Activated CD8-positive, alpha-beta memory T cell treated with anti-CD3 and anti-CD28 coated beads, Interleukin-2, amount 10 ng/mL, durations not matched to agents 7 days and 5 days (primary cell): Measurements from ENCODE around the gene MSH6. TPM values are rescaled to one million over a fixed set of nuclear protein-coding genes. Genes with fewer than 3 reads are reported as not detected.

ENCODE experiments used
- ATAC-seq: fragments of 150-1000 bp; cut with Tn5 transposase; one replicate; pipeline ENCODE4 v1.10.0; 2021; ENCODE audit warnings: moderate library complexity
- CTCF ChIA-PET: fragments of 350-600 bp; sonication (Branson Sonifier 250); formaldehyde crosslinking; loops from one replicate; lab custom pipeline; 2021; ENCODE audit warnings: antibody characterized with exemption; lab: Charles Lee
- DNase-seq: peaks from one replicate; pipeline ENCODE4 v3.0.0-alpha.2; 2020
- H3K27ac Mint-ChIP-seq: one replicate; pipeline ENCODE4 v1.8.0; 2021; ENCODE audit warnings: mild to moderate bottlenecking, mixed read lengths
- H3K27me3 Mint-ChIP-seq: one replicate; pipeline ENCODE4 v1.8.0; 2021; ENCODE audit warnings: mixed read lengths
- H3K36me3 Mint-ChIP-seq: one replicate; pipeline ENCODE4 v1.8.0; 2021; ENCODE audit warnings: mild to moderate bottlenecking, mixed read lengths
- H3K4me1 Mint-ChIP-seq: one replicate; pipeline ENCODE4 v1.8.0; 2021; ENCODE audit warnings: mixed read lengths
- H3K4me3 Mint-ChIP-seq: one replicate; pipeline ENCODE4 v1.8.0; 2021; ENCODE audit warnings: mild to moderate bottlenecking, moderate library complexity, mixed read lengths
- H3K9me3 Mint-ChIP-seq: one replicate; pipeline ENCODE4 v1.8.0; 2022; ENCODE audit warnings: low read depth, mixed read lengths
- total RNA-seq, 2 experiments: library from RNA; stranded (reverse); gene quantifications; one replicate each; pipeline ENCODE4 v1.2.3, GENCODE V29; 2021

The MSH6 gene
- 100 to 1,000 TPM in 1 of 2 experiments, 10 to 100 TPM in 1; 93.8 to 103 TPM for total RNA-seq

DNA sequence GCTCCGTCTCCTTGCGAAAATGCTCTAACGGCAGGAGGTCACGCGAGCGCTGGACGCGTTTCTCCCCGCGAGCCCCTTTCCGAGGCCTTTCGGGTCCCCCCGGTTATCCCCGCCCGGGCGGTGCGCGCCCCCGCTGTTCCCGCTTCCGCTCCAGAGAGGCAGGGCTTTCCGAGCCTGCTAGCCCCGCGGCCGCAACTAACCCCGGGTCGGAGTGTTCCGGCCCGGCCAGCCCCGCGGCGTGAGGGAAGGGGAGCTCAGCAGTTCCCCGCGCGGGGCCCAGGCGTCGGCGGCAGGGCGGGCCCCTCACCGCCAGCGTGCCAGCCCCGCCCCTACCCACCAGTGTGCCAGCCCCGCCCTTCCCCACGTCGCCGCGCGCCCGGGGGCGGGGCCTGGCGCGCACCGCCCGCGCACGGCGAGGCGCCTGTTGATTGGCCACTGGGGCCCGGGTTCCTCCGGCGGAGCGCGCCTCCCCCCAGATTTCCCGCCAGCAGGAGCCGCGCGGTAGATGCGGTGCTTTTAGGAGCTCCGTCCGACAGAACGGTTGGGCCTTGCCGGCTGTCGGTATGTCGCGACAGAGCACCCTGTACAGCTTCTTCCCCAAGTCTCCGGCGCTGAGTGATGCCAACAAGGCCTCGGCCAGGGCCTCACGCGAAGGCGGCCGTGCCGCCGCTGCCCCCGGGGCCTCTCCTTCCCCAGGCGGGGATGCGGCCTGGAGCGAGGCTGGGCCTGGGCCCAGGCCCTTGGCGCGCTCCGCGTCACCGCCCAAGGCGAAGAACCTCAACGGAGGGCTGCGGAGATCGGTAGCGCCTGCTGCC, at the start of gene MSH6:
TSS of gene MSH6 (plus strand) at position 475 of the 815 bp plus-strand sequence. CDS start at position 564, 89 bp downstream.
- ATAC-seq, result peak; percentile 92
- Mint-ChIP-seq H3K27me3 (no peaks in the 10 kb centered on the region), H3K4me1 (peaks cover 26% of the 10 kb centered on the region), H3K9me3 (no peaks in the 10 kb centered on the region), H3K27ac (peak within 1 kb of the TSS; percentile 87), H3K36me3 (peaks cover 11% of the 10 kb centered on the region), H3K4me3 (peak within 1 kb of the TSS; percentile 85)
- peak; percentile 89 for DNase-seq
- CTCF ChIA-PET, result interaction anchor here (0.6 to 2.3 kb wide), 6 partner anchors 11 to 505 kb away, joined by 3 to 15 read pairs (median 4); no protein-coding TSS in a partner anchor

DNA sequence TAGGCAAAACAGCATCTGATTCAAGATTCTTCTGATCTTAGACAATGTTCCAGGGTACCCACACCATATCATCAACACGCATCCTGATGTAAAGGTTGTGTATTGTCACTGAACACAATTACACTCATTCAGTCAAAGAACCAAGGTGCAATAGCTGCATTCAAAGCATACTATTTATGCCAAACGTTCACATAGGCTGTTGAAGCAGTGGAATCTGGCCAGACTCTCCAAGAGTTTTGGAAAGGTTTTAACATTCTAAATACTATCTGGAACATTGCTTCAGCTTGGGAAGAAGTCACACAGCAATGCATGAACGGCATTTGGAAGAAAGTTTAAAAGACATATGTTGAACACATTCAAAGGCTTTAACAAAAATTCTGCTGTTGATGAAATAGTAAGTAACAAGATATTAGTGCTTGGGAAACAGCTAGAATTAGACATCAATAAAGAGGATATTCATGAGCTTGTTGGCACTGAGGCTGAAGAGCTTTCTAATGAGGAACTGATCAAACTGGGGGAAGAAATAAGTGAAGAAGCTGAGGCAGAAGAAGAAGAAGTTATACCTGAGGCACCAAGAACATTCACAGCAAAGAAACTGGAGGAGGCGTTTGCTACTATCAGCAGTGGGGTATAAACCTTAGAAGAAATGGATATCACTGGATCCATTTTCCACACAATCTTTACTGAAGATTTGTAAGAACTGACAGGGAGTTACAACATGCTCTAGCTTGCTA, 47.6 kb upstream of the MSH6 start:
- CTCF ChIA-PET, result no interaction called here
- Mint-ChIP-seq H3K4me3 (no peak overlapping the region), H3K4me1 (no peaks in the 10 kb centered on the region), H3K36me3 (no peaks in the 10 kb centered on the region), H3K27ac (no peak overlapping the region), H3K27me3 (peaks cover 9% of the 10 kb centered on the region), H3K9me3 (no peaks in the 10 kb centered on the region)
- DNase-seq (no peak), ATAC-seq (no peak)

DNA sequence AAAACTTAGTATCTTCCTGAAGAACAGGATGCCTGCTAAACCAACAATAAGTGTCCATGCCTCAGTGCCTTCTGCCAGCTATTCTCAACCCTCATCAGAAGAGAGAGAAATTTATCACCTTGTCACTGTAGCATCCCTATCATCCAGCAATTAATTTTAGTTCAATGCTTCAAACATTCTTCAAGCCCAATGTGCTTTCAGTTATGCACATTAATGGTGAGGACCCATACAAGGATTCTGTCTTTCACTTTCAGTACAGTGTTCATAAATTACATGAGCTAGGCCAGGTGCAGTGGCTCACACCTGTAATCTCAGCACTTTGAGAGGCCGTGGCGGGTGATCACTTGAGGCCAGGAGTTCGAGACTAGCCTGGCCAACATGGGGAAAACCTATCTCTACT, 47.0 kb upstream of the MSH6 start:
- DNase-seq, result no peak
- Mint-ChIP-seq H3K27ac (no peak overlapping the region), H3K4me3 (no peak overlapping the region), H3K36me3 (no peaks in the 10 kb centered on the region), H3K4me1 (no peaks in the 10 kb centered on the region), H3K27me3 (peaks cover 9% of the 10 kb centered on the region), H3K9me3 (no peaks in the 10 kb centered on the region)
- no peak for ATAC-seq
- CTCF ChIA-PET, result no interaction called here

DNA sequence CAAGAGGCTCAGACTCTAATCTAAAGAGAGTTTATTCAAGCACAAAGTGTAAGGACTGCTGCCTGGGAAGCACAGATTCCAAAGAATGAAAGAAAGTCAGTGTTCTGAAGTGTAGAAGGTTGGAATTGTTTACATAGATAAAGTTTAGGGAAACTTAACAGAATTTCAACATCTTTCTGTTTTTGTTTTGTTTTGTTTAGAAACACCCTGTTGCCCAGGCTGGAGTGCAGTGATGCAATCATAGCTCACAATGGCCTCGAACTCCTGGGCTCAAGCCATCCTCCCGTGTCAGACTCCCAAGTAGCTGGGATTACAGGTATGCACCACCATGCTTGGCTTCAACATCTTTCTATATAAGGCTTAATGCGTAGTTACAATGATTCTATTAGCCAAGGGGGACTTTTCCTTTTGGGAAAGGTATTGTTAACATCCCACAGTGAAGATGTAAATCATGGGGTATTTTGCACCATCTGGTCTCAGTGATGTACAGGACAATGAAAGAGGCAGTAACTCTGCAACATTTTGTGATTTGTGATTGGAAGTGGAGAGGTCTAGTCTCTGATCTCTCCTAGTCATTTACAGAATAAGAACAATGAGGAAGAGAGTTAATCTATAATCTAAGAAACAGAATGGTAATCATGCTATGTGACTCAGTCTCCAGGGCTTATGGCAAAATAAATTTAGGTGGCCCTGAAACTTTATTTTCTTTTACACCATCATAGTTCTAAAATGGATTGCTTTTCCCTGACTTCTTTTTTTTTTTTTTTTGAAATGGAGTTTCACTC, 45.6 kb upstream of the MSH6 start:
- CTCF ChIA-PET, result no interaction called here
- Mint-ChIP-seq H3K27ac (no peak overlapping the region), H3K4me3 (no peak overlapping the region), H3K36me3 (no peaks in the 10 kb centered on the region), H3K27me3 (peaks cover 9% of the 10 kb centered on the region), H3K9me3 (no peaks in the 10 kb centered on the region), H3K4me1 (peaks cover 9% of the 10 kb centered on the region)
- ATAC-seq (no peak), DNase-seq (no peak)

GRCh38 chr2:47738331-47738730, 44.6 kb upstream of the MSH6 start:
- no peaks in the 10 kb centered on the region for H3K36me3 Mint-ChIP-seq
- peaks cover 10% of the 10 kb centered on the region for H3K4me1 Mint-ChIP-seq
- CTCF ChIA-PET, result interaction anchor here (1.7 kb wide), 1 partner anchor 29 kb away, joined by 4 read pairs; no protein-coding TSS in a partner anchor
- no peak overlapping the region for H3K4me3 Mint-ChIP-seq
- ATAC-seq, result no peak
- no peaks in the 10 kb centered on the region for H3K9me3 Mint-ChIP-seq
- H3K27ac Mint-ChIP-seq, result no peak overlapping the region
- peaks cover 9% of the 10 kb centered on the region for H3K27me3 Mint-ChIP-seq
- DNase-seq, result no peak

DNA sequence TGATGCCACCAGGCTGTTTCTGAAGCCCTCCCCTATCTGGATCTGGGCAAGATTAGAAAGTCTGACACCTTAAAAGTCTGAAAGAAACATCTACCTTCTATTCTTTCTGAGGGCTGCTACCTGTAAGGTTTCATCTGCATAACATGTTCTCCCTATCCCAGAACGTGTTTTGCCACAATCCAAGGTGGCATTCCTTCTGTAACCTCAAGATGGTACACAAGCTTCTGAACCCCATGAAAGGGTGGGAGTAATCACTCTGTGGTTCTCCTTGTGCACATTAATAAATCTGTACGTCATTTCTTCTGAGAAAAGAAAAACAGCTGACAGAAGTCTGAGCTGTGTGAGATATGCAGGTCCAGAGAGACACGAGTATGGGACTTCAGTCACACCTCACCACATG, 41.8 kb upstream of the MSH6 start:
- H3K4me3 Mint-ChIP-seq, result no peak overlapping the region
- CTCF ChIA-PET, result interaction anchor here (1.2 kb wide), 1 partner anchor 27 kb away, joined by 4 read pairs; no protein-coding TSS in a partner anchor
- H3K4me1 Mint-ChIP-seq, result peaks cover 20% of the 10 kb centered on the region
- no peaks in the 10 kb centered on the region for H3K9me3 Mint-ChIP-seq
- H3K27me3 Mint-ChIP-seq, result peaks cover 6% of the 10 kb centered on the region
- DNase-seq (no peak), ATAC-seq (no peak)
- H3K27ac Mint-ChIP-seq, result no peak overlapping the region
- H3K36me3 Mint-ChIP-seq, result peaks cover 2% of the 10 kb centered on the region

DNA sequence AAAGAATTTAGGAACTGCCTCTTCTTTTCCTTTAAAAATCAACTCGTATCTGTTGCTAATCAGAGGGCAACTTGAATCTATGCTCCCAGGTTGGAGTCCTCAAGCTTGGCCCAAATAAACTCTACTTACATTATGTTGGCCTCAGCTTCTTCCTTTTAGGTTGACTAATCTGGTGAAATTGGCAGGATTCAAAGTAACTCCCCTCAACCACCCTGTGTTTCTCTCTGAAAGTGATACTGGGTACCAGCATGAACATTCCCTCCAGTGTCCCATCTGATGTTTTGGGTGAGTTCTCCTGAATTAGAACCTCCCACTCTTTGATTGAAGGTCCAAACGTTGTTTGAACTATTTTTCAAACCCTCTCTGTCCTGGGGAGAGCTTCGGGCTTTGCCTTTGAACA, 41.3 kb upstream of the MSH6 start:
- Mint-ChIP-seq H3K36me3 (peaks cover 2% of the 10 kb centered on the region), H3K4me1 (peaks cover 20% of the 10 kb centered on the region), H3K27me3 (peaks cover 7% of the 10 kb centered on the region), H3K4me3 (no peak overlapping the region), H3K9me3 (no peaks in the 10 kb centered on the region), H3K27ac (no peak overlapping the region)
- CTCF ChIA-PET, result interaction anchor here (1.2 kb wide), 1 partner anchor 26 kb away, joined by 4 read pairs; no protein-coding TSS in a partner anchor
- no peak for DNase-seq
- no peak for ATAC-seq

GRCh38 chr2:47744074-47744473, 38.9 kb upstream of the MSH6 start:
- CTCF ChIA-PET, result interaction anchor here (2.6 kb wide), 1 partner anchor 9 kb away, joined by 7 read pairs; no protein-coding TSS in a partner anchor
- Mint-ChIP-seq H3K27ac (no peak overlapping the region), H3K9me3 (peaks cover 2% of the 10 kb centered on the region), H3K4me3 (no peak overlapping the region), H3K27me3 (peaks cover 11% of the 10 kb centered on the region), H3K36me3 (peaks cover 5% of the 10 kb centered on the region), H3K4me1 (peaks cover 20% of the 10 kb centered on the region)
- DNase-seq (no peak), ATAC-seq (no peak)

DNA sequence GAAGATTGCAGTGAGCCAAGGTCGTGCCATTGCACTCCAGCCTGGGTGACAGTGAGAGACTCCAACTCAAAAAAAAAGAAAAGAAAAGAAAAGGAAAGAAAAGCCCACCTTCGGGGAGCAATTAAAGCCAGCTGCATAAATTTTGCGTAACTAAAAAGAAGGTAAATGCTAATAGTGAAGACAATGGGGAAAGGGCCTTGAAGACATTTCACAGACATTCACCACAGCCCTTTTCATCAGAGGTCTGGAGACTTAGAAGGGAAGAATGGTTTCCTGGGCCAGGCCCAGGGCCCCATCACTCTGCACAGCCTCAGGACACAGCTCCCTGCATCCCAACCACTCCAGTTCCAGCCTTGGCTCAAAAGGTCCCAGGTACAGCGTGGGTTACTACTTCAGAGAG, 35.1 kb upstream of the MSH6 start:
- Mint-ChIP-seq H3K27me3 (peaks cover 11% of the 10 kb centered on the region), H3K27ac (no peak overlapping the region), H3K4me3 (no peak overlapping the region), H3K9me3 (peaks cover 2% of the 10 kb centered on the region), H3K36me3 (peaks cover 9% of the 10 kb centered on the region), H3K4me1 (peaks cover 21% of the 10 kb centered on the region)
- CTCF ChIA-PET, result no interaction called here
- DNase-seq (no peak), ATAC-seq (no peak)

DNA sequence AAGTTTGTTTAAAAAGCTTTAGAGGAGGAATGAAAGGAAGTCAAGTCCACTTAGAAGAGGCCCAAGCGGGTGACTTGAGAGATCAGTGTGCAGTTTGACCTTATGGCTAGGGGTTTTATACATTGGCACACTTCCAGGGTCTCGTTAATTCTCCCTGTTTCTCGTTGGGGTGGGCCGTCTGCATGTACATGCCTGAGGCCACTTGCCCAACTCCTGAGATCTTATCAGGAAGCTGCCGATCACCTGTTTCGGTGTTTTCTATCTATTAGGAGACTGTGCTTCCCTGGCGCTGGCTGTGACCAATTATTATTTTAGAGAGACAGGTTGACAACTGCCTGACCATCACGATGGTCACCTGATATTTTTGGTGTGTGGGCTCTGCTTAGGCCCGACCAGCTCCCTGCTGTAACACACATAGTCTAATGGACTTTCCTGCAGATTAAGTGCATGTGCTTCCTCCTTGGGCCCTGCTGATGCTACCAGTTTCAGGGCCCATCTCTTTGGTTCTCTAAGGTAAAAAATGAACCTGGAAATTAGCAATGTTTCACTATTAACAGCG, 31.0 kb upstream of the MSH6 start:
- Mint-ChIP-seq H3K4me3 (peak overlapping the region; percentile 47), H3K9me3 (peaks cover 2% of the 10 kb centered on the region), H3K36me3 (peaks cover 7% of the 10 kb centered on the region), H3K27me3 (peaks cover under 1% of the 10 kb centered on the region), H3K4me1 (peaks cover 12% of the 10 kb centered on the region), H3K27ac (peak overlapping the region; percentile 88)
- DNase-seq (no peak), ATAC-seq (peak; percentile 38)
- CTCF ChIA-PET, result interaction anchor here (1.8 to 2.8 kb wide), 3 partner anchors 15 to 31 kb away, joined by 8 to 12 read pairs (median 11); partner anchors contain the start of gene MSH6

DNA sequence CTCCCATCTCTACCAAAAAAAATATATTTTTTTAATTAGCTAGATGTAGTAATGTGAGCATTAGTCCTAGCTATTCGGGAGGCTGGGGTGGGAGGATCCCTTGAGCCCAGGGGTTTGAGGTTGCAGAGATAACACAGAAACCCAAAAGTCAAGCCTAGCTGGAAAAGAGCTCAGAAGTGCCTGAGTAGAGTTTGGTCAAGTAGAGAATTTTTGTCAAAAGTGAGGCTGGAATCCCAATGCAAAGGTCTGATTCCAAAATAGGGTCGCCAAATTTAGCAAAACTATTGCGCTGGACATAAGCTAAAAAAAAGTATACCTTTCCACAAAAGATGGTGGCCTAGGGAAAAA, 15.5 kb upstream of the MSH6 start:
- Mint-ChIP-seq H3K9me3 (peaks cover 3% of the 10 kb centered on the region), H3K36me3 (no peaks in the 10 kb centered on the region)

GRCh38 chr2:47767880-47768609, 14.9 kb upstream of the MSH6 start:
- Mint-ChIP-seq H3K9me3 (peaks cover 3% of the 10 kb centered on the region), H3K27ac (no peak overlapping the region), H3K4me1 (peaks cover 11% of the 10 kb centered on the region), H3K36me3 (no peaks in the 10 kb centered on the region), H3K4me3 (no peak overlapping the region), H3K27me3 (peaks cover 3% of the 10 kb centered on the region)
- DNase-seq, result peak; percentile 76
- peak; percentile 94 for ATAC-seq
- CTCF ChIA-PET, result interaction anchor here (0.5 to 4.8 kb wide), 47 partner anchors 12 to 850 kb away, joined by 3 to 62 read pairs (median 4); partner anchors contain the start of genes MSH2 and MSH6

More for the DNA sequence above, 15.5 kb upstream of the MSH6 start:
- Mint-ChIP-seq H3K27ac (no peak overlapping the region), H3K4me3 (no peak overlapping the region), H3K27me3 (no peaks in the 10 kb centered on the region), H3K4me1 (peaks cover 11% of the 10 kb centered on the region)
- DNase-seq (no peak), ATAC-seq (no peak)
- CTCF ChIA-PET, result interaction anchor here (0.5 to 4.8 kb wide), 46 partner anchors 13 to 741 kb away, joined by 3 to 62 read pairs (median 4); partner anchors contain the start of genes MSH2 and MSH6
